ENCODE data around the gene TMEM51. TPM values are rescaled to one million over a fixed set of nuclear protein-coding genes. Genes with fewer than 3 reads are reported as not detected.

TMEM51 gene
- total RNA-seq, 3 donors from 2014 or later, result 1.6 to 26.3 (median 10.8) TPM

- no peak for TF ChIP-seq POLR2AphosphoS5 (IDR thresholded peaks at IDR 0.05)
These were observed 103.0 kb downstream of the TMEM51 start for GRCh38 chr1:15256584-15256983.

GRCh38 chr1:15257309-15257708 lies 103.8 kb downstream of the TMEM51 start:
- no peak overlapping the region for H3K27ac ChIP-seq
- H3K4me3 ChIP-seq, result no peak overlapping the region
- DNase-seq (ENCODE audit: low spot score in 2 of 2), result no peak
- no peaks in the 10 kb centered on the region for H3K4me1 ChIP-seq
- intact Hi-C loops (cut with DNase I; ENCODE audit: low total_unique reads), result loop anchor here (1.0 kb wide), 1 partner anchor 10 kb away; no protein-coding TSS in a partner anchor
- TF ChIP-seq, protein P1, sequence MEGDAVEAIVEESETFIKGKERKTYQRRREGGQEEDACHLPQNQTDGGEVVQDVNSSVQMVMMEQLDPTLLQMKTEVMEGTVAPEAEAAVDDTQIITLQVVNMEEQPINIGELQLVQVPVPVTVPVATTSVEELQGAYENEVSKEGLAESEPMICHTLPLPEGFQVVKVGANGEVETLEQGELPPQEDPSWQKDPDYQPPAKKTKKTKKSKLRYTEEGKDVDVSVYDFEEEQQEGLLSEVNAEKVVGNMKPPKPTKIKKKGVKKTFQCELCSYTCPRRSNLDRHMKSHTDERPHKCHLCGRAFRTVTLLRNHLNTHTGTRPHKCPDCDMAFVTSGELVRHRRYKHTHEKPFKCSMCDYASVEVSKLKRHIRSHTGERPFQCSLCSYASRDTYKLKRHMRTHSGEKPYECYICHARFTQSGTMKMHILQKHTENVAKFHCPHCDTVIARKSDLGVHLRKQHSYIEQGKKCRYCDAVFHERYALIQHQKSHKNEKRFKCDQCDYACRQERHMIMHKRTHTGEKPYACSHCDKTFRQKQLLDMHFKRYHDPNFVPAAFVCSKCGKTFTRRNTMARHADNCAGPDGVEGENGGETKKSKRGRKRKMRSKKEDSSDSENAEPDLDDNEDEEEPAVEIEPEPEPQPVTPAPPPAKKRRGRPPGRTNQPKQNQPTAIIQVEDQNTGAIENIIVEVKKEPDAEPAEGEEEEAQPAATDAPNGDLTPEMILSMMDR (IDR thresholded peaks at IDR 0.05), result no peak
- TF ChIP-seq POLR2A (IDR thresholded peaks at IDR 0.05) (no peak), POLR2AphosphoS5 (IDR thresholded peaks at IDR 0.05) (no peak)
- H3K27me3 ChIP-seq, result no peaks in the 10 kb centered on the region
- H3K36me3 ChIP-seq, result no peaks in the 10 kb centered on the region
- H3K9me3 ChIP-seq, result no peaks in the 10 kb centered on the region

More at GRCh38 chr1:15256584-15256983, 103.0 kb downstream of the TMEM51 start:
- Histone ChIP-seq H3K4me3 (no peak overlapping the region), H3K27me3 (no peaks in the 10 kb centered on the region), H3K4me1 (no peaks in the 10 kb centered on the region), H3K9me3 (no peaks in the 10 kb centered on the region), H3K36me3 (no peaks in the 10 kb centered on the region), H3K27ac (no peak overlapping the region)
- DNase-seq (ENCODE audit: low spot score in 2 of 2), result no peak
- intact Hi-C loops (cut with DNase I; ENCODE audit: low total_unique reads), result no loop called here

GRCh38 chr1:15258833-15259621 lies 105.5 kb downstream of the TMEM51 start:
- no peak for DNase-seq (ENCODE audit: low spot score in 2 of 2)

DNA sequence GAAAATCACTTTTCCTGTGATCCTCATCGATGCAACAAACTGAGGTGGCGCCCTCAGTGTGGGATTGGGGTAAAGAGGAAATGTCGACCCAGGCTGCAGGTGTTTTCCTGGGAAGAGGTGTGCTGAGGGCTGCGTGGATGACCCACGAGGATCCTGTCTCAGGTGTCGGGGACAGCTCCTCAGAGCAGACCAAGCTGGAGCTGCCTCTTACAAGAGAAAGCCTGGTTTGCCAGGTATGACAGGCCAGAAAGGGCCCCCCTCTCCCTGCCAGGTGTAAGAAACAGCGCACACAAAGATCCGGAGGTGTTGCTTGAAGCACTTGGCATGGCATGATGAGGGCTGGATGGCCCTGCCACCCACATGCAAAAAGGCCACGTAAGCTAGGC lies 106.1 kb downstream of the TMEM51 start:
- H3K27ac ChIP-seq, result no peak overlapping the region
- TF ChIP-seq POLR2A (IDR thresholded peaks at IDR 0.05), result no peak
- TF ChIP-seq POLR2AphosphoS5 (IDR thresholded peaks at IDR 0.05), result no peak
- TF ChIP-seq, protein P1 (IDR thresholded peaks at IDR 0.05), result no peak
- no peak for DNase-seq (ENCODE audit: low spot score in 2 of 2)

More at GRCh38 chr1:15258833-15259621, 105.5 kb downstream of the TMEM51 start:
- Histone ChIP-seq H3K36me3 (no peaks in the 10 kb centered on the region), H3K27ac (no peak overlapping the region), H3K4me3 (peak overlapping the region in 1 of 3 donors; percentile 7), H3K4me1 (no peaks in the 10 kb centered on the region), H3K9me3 (no peaks in the 10 kb centered on the region), H3K27me3 (no peaks in the 10 kb centered on the region)
- intact Hi-C loops (cut with DNase I; ENCODE audit: low total_unique reads), result no loop called here
- TF ChIP-seq POLR2A (IDR thresholded peaks at IDR 0.05), result no peak
- no peak for TF ChIP-seq POLR2AphosphoS5 (IDR thresholded peaks at IDR 0.05)
- TF ChIP-seq, protein P1 (IDR thresholded peaks at IDR 0.05), result no peak

GRCh38 chr1:15260418-15261154 lies 107.0 kb downstream of the TMEM51 start:
- Histone ChIP-seq H3K4me3 (no peak overlapping the region), H3K4me1 (no peaks in the 10 kb centered on the region), H3K36me3 (no peaks in the 10 kb centered on the region), H3K27me3 (no peaks in the 10 kb centered on the region), H3K27ac (no peak overlapping the region), H3K9me3 (no peaks in the 10 kb centered on the region)
- TF ChIP-seq, protein P1 (IDR thresholded peaks at IDR 0.05), result no peak
- TF ChIP-seq POLR2A (IDR thresholded peaks at IDR 0.05) (no peak), POLR2AphosphoS5 (IDR thresholded peaks at IDR 0.05) (no peak)
- DNase-seq (ENCODE audit: low spot score in 2 of 2), result no peak
- intact Hi-C loops (cut with DNase I; ENCODE audit: low total_unique reads), result no loop called here

More for the DNA sequence above, 106.1 kb downstream of the TMEM51 start:
- intact Hi-C loops (cut with DNase I; ENCODE audit: low total_unique reads), result no loop called here
- no peak overlapping the region for H3K4me3 ChIP-seq
- H3K36me3 ChIP-seq, result no peaks in the 10 kb centered on the region
- H3K9me3 ChIP-seq, result no peaks in the 10 kb centered on the region
- H3K4me1 ChIP-seq, result no peaks in the 10 kb centered on the region
- H3K27me3 ChIP-seq, result no peaks in the 10 kb centered on the region

All from breast epithelium (tissue), 4 donors.